NCI-H526 treated with DMSO at 0.1 percent for 48 hours (cell line): ENCODE data around the gene HMG20A.

Experiments
- DNase-seq: peaks from one replicate; lab custom pipeline; 2025; lab: John Stamatoyannopoulos, UW

HMG20A gene

GRCh38 chr15:77420610-77421369 lies at the start of gene HMG20A:
HMG20A (plus strand) TSS chr15:77420888; CDS start chr15:77458408, 37,520 bp downstream.
- DNase-seq: peak; percentile 96

GRCh38 chr15:77371850-77372563 lies 48.7 kb upstream of the HMG20A start:
- DNase-seq: no peak

- no peak for DNase-seq
Measured at GRCh38 chr15:77373441-77373840, 47.2 kb upstream of the HMG20A start.

DNA sequence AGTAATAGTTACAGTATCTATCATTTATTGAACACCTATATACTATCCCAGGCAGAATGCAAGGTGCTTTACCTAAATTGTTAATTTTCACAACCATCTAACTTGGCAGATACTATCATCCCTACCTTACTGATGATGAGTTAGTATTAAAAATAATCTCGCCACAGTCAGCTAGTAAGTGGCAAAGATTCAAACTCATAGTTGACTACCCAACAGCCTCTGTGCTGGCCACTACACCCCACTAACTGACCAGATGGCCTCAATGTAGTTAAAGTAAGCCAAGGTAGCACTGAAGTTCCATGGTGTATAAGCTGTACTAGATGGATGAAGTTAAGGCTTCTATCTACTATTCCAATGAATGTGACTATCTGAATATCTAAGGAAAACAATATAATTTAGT lies 45.6 kb upstream of the HMG20A start:
- no peak for DNase-seq

GRCh38 chr15:77376770-77377169 lies 43.9 kb upstream of the HMG20A start:
- peak; percentile 19 for DNase-seq

- DNase-seq: no peak
Measured at GRCh38 chr15:77380033-77380432, 40.7 kb upstream of the HMG20A start.

GRCh38 chr15:77384086-77384485 lies 36.6 kb upstream of the HMG20A start:
- no peak for DNase-seq

- no peak for DNase-seq
Measured at GRCh38 chr15:77384589-77385359, 35.9 kb upstream of the HMG20A start.

DNA sequence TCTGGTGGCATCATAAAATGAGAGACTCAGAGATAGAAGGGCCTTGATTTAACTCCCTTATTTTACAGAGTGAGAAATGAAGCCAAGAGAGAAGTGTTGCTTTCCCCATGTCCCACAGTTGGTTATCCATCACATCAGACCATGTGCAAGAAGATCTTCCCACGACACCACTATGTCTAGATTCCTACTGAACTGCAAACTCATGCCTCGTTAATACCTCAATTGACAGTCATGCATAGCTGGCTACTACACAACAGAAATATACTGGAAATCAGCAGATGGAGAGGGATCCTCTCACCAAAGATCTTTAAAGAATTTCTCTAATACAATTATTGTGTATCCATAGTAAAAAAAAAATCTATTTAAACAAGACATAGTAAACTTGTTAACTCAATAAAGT lies 34.1 kb upstream of the HMG20A start:
- no peak for DNase-seq

- DNase-seq: peak; percentile 58
Measured at GRCh38 chr15:77387365-77388105, 33.2 kb upstream of the HMG20A start.

- no peak for DNase-seq
Measured at GRCh38 chr15:77391372-77391951, 29.2 kb upstream of the HMG20A start.

- DNase-seq: no peak
Measured at GRCh38 chr15:77392762-77393470, 27.8 kb upstream of the HMG20A start.

DNA sequence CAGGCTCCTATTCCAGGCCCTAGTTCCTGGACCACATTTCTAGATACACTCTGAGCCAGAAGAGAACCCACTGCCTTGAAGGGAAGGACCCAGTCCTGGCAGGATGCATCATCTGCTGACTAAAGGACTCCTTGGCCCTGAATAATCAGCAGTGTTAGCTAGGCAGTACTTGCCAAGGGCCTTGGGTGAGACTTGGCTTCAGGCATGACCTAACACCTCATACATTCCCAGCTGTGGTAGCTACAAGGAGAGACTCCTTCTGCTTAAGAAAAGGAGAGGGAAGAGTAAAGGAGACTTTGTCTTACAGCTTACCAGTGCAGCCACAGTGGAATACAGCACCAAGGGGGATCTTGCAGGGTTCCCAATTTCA lies 27.2 kb upstream of the HMG20A start:
- DNase-seq: no peak

DNA sequence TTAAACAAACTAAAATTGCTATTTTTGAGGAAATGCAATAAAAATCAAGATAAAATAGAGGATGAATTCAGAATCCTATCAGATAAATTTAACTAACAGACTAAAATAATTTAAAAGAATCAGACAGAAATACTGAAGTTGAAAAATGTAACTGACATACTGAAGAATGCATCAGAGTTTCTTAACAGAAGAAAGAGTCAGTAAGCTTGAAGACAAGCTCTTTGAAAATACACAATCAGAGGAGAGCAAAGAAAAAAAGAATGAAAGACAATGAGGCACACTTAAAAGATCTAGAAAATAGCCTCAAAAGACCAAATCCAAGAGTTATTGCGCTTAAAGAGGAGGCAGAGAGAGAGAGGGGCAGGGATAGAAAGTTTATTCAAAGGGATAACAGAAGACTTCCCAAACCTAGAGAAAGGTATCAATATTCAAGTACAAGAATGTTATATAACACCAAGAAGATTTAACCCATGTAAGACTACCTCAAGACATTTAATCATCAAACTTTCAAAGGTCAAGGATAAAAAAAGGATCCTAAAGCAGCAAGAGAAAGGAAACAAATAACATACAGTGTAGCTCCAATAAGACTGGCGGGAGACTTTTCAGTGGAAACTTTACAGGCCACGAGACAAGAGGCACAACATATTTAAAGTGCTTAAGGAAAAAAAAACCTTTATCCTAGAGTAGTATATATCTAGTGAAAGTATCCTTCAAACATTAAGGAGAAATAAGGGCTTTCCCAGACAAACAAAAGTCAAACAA lies 25.5 kb upstream of the HMG20A start:
- DNase-seq: no peak

DNA sequence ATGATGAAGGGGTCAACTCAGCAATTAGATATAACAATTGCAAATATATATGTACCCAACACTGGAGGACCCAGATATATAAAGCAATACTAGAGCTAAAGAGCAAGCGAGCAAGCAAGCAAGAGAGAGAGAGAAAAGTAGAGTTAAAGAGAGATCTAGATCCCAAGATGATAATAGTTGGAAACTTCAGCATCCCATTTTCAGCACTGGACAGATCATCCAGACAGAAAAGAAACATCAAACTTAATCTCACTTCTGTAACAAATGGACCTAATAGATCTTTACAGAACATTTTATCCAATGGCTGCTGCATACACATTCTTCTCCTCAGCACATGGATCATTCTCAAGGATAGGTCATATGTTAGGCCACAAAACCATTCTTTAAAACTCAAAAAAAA lies 24.0 kb upstream of the HMG20A start:
- no peak for DNase-seq

DNA sequence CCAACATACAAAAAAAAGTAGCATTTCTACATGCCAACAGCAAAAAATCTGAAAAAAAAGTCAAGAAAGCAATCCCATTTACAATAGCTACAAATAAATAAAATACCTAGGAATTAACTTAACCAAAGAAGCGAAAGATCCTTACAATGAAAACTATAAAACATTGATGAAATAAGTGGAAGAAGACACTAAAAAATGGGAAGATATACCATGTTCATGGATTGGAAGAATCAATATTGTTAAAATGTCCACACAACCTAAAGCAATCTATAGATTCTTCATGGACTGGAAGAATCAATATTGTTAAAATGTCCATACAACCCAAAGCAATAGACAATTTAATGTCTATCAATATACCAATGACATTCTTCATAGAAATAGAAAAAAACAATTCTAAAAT lies 21.8 kb upstream of the HMG20A start:
- no peak for DNase-seq

- DNase-seq: no peak
Measured at GRCh38 chr15:77400258-77400657, 20.4 kb upstream of the HMG20A start.

DNA sequence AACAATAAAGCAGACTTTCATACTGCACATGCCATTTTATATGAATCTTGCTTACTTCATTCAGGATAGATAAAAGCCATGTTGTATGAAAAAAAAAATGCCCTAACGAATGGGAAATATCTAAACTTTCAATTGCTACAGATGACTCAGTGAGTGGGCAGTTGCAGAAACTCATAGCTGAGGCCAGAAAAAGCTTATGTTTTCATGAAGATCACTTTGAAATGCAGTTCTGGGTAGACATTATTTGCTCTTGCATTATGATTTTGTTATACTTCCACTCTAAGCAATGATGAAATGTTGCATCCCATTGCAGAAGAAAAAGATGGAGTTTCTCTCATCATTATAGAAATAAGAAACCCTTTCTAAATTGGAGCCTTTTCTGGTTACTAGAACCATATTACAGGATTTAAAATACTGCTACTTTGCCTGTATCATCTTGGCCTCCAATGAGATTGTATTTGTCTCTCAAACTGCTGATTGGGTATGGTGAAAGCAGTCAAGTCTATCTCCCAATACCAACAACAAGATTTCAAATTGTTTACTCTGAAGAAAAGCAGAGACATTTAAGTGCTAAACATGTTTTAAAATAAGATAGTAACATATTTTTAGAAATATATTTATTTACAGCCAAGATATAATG lies 17.8 kb upstream of the HMG20A start:
- DNase-seq: no peak

GRCh38 chr15:77406173-77406759 lies 14.4 kb upstream of the HMG20A start:
- peak; percentile 50 for DNase-seq
